Astrocyte of the cerebellum (primary cell): ENCODE results near the gene LYRM1.

Experiments used
- DNase-seq: peaks from one replicate; pipeline ENCODE4 v3.0.0-alpha.2; 2011; ENCODE audit warnings: low read depth
- H3K4me3 ChIP-seq: 2 replicates; pipeline ENCODE4 v1.5.1; 2011; ENCODE audit warnings: mild to moderate bottlenecking, low read depth, low read length, moderate library complexity
- CTCF ChIP-seq: IDR thresholded peaks from 2 replicates; pipeline ENCODE4 v1.5.1; 2012; ENCODE audit warnings: low read length, low read depth, moderate library complexity, mild to moderate bottlenecking; ENCODE audit errors: missing control alignments
- in situ Hi-C: cut with HindIII; loops from 2 replicates; pipeline ENCODE4 v1.10.0; 2017; ENCODE audit warnings: low sequenced_read_pairs

The LYRM1 gene

GRCh38 chr16:20948444-20948843, 47.9 kb downstream of the LYRM1 start:
- no peak for TF ChIP-seq CTCF
- no peak for DNase-seq
- in situ Hi-C loops = no loop called here
- H3K4me3 ChIP-seq = no peak overlapping the region

GRCh38 chr16:20949660-20950059, 49.1 kb downstream of the LYRM1 start:
- TF ChIP-seq CTCF = no peak
- no peak overlapping the region for H3K4me3 ChIP-seq
- no peak for DNase-seq
- in situ Hi-C loops = no loop called here

GRCh38 chr16:20950294-20950693, 49.7 kb downstream of the LYRM1 start:
- in situ Hi-C loops = no loop called here
- no peak for TF ChIP-seq CTCF
- DNase-seq = no peak
- no peak overlapping the region for H3K4me3 ChIP-seq

- DNase-seq = no peak
- H3K4me3 ChIP-seq = no peak overlapping the region
- in situ Hi-C loops = no loop called here
These were observed 51.8 kb downstream of the LYRM1 start for GRCh38 chr16:20952139-20952920.

GRCh38 chr16:20954574-20954973, 54.0 kb downstream of the LYRM1 start:
- DNase-seq = no peak
- in situ Hi-C loops = no loop called here
- no peak for TF ChIP-seq CTCF
- H3K4me3 ChIP-seq = no peak overlapping the region

More at GRCh38 chr16:20952139-20952920, 51.8 kb downstream of the LYRM1 start:
- no peak for TF ChIP-seq CTCF

- no peak for DNase-seq
- no peak overlapping the region for H3K4me3 ChIP-seq
- TF ChIP-seq CTCF = no peak
- in situ Hi-C loops = no loop called here
These were observed 55.7 kb downstream of the LYRM1 start for GRCh38 chr16:20956319-20956718.

GRCh38 chr16:20957153-20957552, 56.6 kb downstream of the LYRM1 start:
- DNase-seq = no peak
- in situ Hi-C loops = no loop called here
- no peak overlapping the region for H3K4me3 ChIP-seq
- TF ChIP-seq CTCF = no peak
